Mucosa of descending colon (tissue), 3 donors: ENCODE measurements around the gene ALG2. TPM values are rescaled to one million over a fixed set of nuclear protein-coding genes. Genes with fewer than 3 reads are reported as not detected.

Experiments
- ATAC-seq: fragments of 200-7000 bp; cut with Tn5 transposase; one replicate; pipeline ENCODE4 v1.9.1; 2020; ENCODE audit warnings: mild to moderate bottlenecking, moderate library complexity
- DNase-seq, 3 donors: peaks; one replicate each; pipeline ENCODE4 v3.0.0-alpha.2; 2020
- H3K36me3 ChIP-seq: fragments of 200-600 bp; one replicate; pipeline ENCODE4 v1.8.0; 2021; ENCODE audit warnings: low read depth, mild to moderate bottlenecking
- H3K4me1 ChIP-seq: fragments of 200-600 bp; one replicate; pipeline ENCODE4 v1.8.0; 2021; ENCODE audit warnings: low read depth, mild to moderate bottlenecking
- H3K4me3 ChIP-seq: fragments of 200-600 bp; one replicate; pipeline ENCODE4 v1.8.0; 2021; ENCODE audit warnings: mild to moderate bottlenecking
- H3K9me3 ChIP-seq: fragments of 200-600 bp; one replicate; pipeline ENCODE4 v1.8.0; 2021; ENCODE audit warnings: mild to moderate bottlenecking
- intact Hi-C, 2 donors: fragments of 100-400 bp; cut with DNase I in 1 of 2; cut with micrococcal nuclease in 1 of 2; formaldehyde crosslinking; loops; one replicate each; pipeline versions ENCODE4 v1.11.0 to v1.11.1; 2022; cut with DNase I, micrococcal nuclease
- total RNA-seq, 3 donors: library from RNA; stranded (reverse); fragmentation: NEBNext Ultra II Directional in 2 of 3; extraction: Animal tissue kit (Norgen Biotek cat#: 25700) in 2 of 3; gene quantifications; one replicate each; pipeline versions ENCODE4 v1.2.1 to v1.2.4, GENCODE V29; 2021 to 2023
- TF ChIP-seq, protein P1 (sequence below): fragments of 200-600 bp; IDR thresholded peaks from one replicate; pipeline ENCODE4 v1.8.0; 2022; ENCODE audit warnings: antibody characterized with exemption, mild to moderate bottlenecking
- donor health status: DM: no; HTN: no; CAD: no; lungs with moderate emphysema.
- donor health status: DM: no; HTN: no; CAD: no.
- donor health status: DM: no; HTN: yes; CAD: no.

ALG2 gene
- total RNA-seq, 3 donors from 2014 or later, result 27.0 to 30.5 (median 30.0) TPM

DNA sequence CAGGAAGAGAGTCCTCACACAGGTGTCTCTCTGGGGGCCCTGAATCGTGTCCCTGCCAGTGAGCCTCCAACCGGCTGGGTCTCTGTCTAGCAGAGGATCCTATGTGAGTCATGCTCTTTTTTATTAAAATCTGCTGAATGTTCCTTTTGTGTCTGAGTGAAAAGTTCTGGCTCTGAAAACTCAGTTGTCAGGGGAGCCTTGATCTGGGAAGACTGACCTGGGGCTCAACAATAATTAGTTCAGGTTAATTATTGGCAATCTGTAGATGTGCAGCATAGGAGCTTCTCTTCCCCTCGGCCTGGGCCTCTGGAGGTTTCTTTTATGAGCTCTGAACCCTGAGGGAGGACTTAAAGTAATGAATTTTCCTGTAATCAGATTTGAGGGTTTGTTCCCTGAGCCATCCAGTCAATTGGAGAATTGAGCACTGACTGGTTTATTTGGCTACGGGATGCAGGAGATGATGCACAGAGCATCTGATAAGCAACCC is 45.2 kb downstream of the ALG2 start:
- intact Hi-C loops, result no loop called here
- no peak for DNase-seq
- Histone ChIP-seq H3K4me3 (no peak overlapping the region), H3K9me3 (no peaks in the 10 kb centered on the region), H3K36me3 (no peaks in the 10 kb centered on the region), H3K4me1 (no peaks in the 10 kb centered on the region)
- TF ChIP-seq, protein P1, sequence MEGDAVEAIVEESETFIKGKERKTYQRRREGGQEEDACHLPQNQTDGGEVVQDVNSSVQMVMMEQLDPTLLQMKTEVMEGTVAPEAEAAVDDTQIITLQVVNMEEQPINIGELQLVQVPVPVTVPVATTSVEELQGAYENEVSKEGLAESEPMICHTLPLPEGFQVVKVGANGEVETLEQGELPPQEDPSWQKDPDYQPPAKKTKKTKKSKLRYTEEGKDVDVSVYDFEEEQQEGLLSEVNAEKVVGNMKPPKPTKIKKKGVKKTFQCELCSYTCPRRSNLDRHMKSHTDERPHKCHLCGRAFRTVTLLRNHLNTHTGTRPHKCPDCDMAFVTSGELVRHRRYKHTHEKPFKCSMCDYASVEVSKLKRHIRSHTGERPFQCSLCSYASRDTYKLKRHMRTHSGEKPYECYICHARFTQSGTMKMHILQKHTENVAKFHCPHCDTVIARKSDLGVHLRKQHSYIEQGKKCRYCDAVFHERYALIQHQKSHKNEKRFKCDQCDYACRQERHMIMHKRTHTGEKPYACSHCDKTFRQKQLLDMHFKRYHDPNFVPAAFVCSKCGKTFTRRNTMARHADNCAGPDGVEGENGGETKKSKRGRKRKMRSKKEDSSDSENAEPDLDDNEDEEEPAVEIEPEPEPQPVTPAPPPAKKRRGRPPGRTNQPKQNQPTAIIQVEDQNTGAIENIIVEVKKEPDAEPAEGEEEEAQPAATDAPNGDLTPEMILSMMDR, result no peak
- no peak for ATAC-seq

DNA sequence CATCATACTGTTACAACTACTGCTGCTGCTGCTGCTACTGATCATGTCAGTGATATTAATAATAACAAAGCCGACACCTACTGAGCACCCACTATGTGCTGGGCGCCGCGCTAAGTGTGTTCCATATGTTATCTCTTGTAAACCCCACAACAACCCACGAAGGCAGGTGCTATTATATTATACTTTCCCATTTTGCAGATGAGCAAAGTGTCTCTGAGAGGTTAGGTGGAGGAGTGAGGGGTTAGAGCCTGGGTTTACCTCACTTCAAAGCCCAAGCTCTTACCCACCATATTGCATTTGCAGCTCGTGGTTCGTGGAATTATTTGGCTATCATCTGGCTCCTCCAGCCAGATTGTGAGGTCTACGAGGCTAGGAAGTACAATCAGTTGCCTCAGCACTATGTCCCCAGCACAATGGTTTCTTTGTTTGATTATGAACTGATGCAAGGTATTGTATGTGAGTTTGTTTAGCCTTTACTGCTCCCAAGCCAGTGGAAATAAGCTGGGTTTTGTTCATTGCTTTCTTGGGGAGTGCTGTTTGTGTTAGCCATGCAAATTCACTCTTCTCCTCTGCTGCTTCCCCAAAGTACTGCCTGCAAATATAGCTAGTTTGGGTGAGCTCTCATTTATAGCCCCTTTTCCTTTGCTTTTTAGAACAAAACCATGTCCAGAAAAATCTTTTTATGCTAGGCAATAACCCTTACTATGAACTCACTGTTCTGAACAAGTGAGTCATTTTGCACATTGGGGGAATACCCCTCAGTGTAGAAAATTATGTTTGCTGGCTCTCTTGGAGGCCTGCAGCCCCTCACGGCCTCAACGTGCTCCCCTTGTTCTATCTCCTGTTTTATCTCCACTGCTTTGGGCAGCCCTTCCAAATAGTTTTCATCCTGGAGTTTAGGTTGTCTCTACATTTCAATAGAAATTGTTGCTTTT is 47.9 kb downstream of the ALG2 start:
- TF ChIP-seq, protein P1, result no peak
- H3K9me3 ChIP-seq, result no peaks in the 10 kb centered on the region
- H3K4me1 ChIP-seq, result no peaks in the 10 kb centered on the region
- H3K36me3 ChIP-seq, result no peaks in the 10 kb centered on the region
- peak; percentile 87 for ATAC-seq
- no peak for DNase-seq
- intact Hi-C loops, result no loop called here
- H3K4me3 ChIP-seq, result no peak overlapping the region

DNA sequence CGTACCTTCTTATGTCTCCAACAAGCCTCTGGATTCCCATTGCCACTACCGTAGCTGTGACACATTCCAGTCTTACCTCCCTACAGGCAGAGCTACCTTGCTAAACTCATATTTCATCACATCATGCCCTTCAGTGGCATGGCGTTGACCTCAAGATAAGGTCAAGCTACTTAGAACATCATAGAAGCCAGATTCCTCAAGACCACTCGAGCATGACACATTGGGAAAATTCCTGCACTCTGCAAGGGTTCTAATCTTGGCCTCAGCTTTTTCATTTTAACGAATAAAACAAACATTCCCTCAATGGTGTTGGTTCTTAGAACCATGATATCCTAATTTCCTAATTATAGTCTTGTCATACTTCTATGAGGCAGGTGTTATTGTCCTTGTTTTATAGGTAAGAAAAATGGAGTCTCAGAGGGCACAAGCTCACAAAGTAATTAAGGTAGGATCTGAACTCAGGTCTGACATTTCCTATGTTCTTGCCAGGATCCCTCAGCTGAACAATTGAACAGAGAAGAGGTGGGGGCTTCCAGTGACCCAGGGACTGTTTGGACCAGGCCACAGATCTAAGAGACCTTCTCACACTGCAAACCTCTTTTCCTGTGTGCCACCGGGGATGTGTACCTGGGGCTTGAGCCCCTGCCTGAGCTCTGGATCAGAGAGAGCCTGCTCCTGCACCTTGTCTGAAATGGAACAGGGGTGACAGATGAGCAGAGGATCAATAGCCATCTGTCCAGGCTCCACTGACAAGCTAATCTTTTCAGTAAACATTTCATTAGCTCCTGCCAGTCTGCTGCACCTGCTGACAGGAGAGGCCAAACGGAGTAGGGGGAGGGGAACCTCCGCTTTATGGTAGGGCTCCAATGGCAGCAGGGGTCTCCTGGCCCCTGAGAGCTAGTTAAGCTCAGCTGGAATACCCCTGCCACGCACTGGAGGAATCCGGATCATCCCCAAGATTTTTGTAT is 49.3 kb downstream of the ALG2 start:
- peak in 1 of 3 donors; percentile 26 for DNase-seq
- peak; percentile 30 for ATAC-seq
- intact Hi-C loops, result no loop called here
- TF ChIP-seq, protein P1, result no peak
- H3K4me1 ChIP-seq, result no peaks in the 10 kb centered on the region
- H3K4me3 ChIP-seq, result no peak overlapping the region
- no peaks in the 10 kb centered on the region for H3K36me3 ChIP-seq
- H3K9me3 ChIP-seq, result no peaks in the 10 kb centered on the region

DNA sequence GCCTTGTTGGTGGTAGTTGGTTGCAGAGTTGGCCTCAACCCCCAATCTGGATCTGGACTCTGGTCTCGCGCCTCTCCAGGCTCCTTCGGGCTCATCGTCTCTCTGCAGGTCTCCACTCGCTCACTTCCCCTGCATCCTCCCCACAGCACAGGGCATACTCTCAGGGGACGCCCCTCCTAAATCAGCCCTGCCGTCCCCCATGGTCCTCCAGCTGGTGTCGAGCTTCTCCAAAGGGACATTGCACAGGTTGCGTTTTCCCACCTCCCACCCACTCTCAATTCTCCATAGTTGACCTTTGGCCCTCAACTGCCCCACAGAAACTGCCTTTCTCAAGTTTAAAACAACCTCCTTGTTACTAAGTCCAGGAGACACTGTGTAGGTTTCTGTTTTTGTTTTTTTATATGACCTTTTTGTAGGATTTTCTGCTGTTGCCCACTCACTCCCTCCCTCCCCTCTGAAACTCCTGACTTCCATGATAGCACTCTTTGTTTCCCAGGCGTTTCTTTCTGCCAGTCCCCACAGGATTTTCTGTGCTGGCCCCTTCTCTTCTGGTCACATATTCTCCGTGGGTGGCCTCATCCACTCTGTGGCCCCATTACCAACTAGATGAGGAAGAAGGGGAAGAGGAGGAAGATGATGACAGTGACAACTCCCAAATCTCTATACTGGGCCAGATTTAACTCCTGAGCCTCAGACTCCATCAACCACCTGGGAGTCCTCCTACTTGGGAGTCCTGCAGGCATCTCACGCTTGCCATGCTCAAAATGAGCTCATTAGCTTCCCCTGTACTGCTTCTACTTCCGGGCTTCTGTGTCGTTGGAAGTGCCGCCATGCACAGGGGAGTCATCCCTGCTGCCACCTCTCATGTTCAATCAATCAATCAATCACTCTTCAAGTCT is 50.3 kb downstream of the ALG2 start:
- Histone ChIP-seq H3K36me3 (no peaks in the 10 kb centered on the region), H3K9me3 (no peaks in the 10 kb centered on the region), H3K4me3 (no peak overlapping the region), H3K4me1 (no peaks in the 10 kb centered on the region)
- intact Hi-C loops, result no loop called here
- peak in 1 of 3 donors; percentile 30 for DNase-seq
- ATAC-seq, result no peak
- TF ChIP-seq, protein P1, result no peak
